ENCODE data around the gene BICDL1. TPM values are rescaled to one million over a fixed set of nuclear protein-coding genes. Genes with fewer than 3 reads are reported as not detected.

The BICDL1 gene
- total and polyA plus RNA-seq, 2 of the 4 experiments (the other 2 are of a cell fraction): not detected

DNA sequence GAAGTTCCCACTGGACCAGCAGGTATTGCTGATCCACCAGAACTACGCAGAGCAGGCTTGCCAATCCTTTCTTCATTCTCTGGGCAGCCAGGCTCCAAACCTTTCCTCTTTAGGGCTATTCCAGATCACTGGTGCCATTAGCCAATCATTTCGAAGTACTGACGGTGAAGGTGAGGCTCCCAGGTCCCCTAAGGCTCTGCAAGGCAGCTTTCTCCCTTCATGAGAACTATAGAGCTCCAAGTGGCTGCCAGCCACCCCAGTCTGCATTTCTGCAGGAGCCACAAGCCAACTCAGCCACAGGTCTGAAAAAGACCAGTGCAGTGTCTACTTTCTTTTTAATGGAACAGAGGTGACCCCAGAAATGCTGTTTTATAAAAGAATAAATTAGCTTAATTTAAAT lies 78.9 kb downstream of the BICDL1 start:
- Histone ChIP-seq H3K4me3 (ENCODE audit: insufficient read depth, low read depth, low read length) (no peak overlapping the region), H3K18ac (ENCODE audit: low read depth, low read length) (no peak overlapping the region), H3K9me3 (ENCODE audit: control insufficient read depth, insufficient read depth, low read length) (no peaks in the 10 kb centered on the region), H3K14ac (replicated peaks; ENCODE audit: low read depth, low read length) (no peak overlapping the region), H3K4me1 (ENCODE audit: control insufficient read depth, insufficient read depth, low read length) (no peaks in the 10 kb centered on the region), H3K9ac (ENCODE audit: low read depth, low read length) (no peak overlapping the region), H2BK20ac (ENCODE audit: low read depth, low read length) (no peak overlapping the region), H3K4ac (ENCODE audit: low read depth, low read length) (no peak overlapping the region), H3K4me2 (ENCODE audit: low read depth, low read length) (no peak overlapping the region), H3K36me3 (ENCODE audit: control insufficient read depth, insufficient read depth, low read length) (no peaks in the 10 kb centered on the region), H2BK120ac (ENCODE audit: low read depth, low read length) (no peak overlapping the region), H3K27ac (ENCODE audit: insufficient read depth, low read length) (no peak overlapping the region), H3K23ac (ENCODE audit: low read depth, low read length) (no peak overlapping the region), H4K5ac (ENCODE audit: low read depth, low read length) (no peak overlapping the region), H3K9me1 (ENCODE audit: insufficient read depth, low read length) (no peaks in the 10 kb centered on the region), H2AK9ac (replicated peaks; ENCODE audit: low read depth, low read length, poor library complexity) (no peak overlapping the region), H2BK15ac (ENCODE audit: low read depth, low read length) (no peak overlapping the region), H2AFZ (replicated peaks; ENCODE audit: low read length, poor library complexity) (no peak overlapping the region), H4K20me1 (ENCODE audit: insufficient read depth, low read length) (no peaks in the 10 kb centered on the region), H4K91ac (ENCODE audit: insufficient read depth, low read depth, low read length) (no peak overlapping the region), H3K56ac (ENCODE audit: extremely low read depth, insufficient read depth, low read length) (no peak overlapping the region), H3K79me1 (ENCODE audit: low read depth in 1 of 2, low read length in 2 of 2) (no peaks in the 10 kb centered on the region), H4K8ac (ENCODE audit: low read depth in 2 of 2, low read length in 2 of 2) (no peak overlapping the region), H2BK5ac (ENCODE audit: low read depth, low read length, poor library complexity, severe bottlenecking) (no peak overlapping the region), H3K27me3 (ENCODE audit: control insufficient read depth, insufficient read depth, low read length) (peaks cover 37% of the 10 kb centered on the region), H2AK5ac (ENCODE audit: low read depth, low read length) (no peak overlapping the region)
- dilution Hi-C loops (cut with HindIII; ENCODE audit: low sequenced_read_pairs, unreplicated experiment) (no loop called here), intact Hi-C loops (cut with micrococcal nuclease) (no loop called here), in situ Hi-C loops (cut with MboI; ENCODE audit: low sequenced_read_pairs) (no loop called here)
- no peak for ATAC-seq (ENCODE audit: low read depth)
- 43% methylated on average over 1 of the region's 3 CpGs; no CpG with 5 or more reads in 1 of the 2 experiments for WGBS, 2 experiments (ENCODE audit: extremely low coverage in 2 of 2, insufficient read length in 1 of 2)
- no peak for DNase-seq
- BruUV-seq (replicated peaks): no TSS peak
- ChIA-PET POLR2A (ENCODE audit: unreplicated experiment) (no interaction called here), CTCF (no interaction called here)
- no peak for TF ChIP-seq RAD21 (IDR thresholded peaks at IDR 0.05; ENCODE audit: low read length)
- TF ChIP-seq MAFK (IDR thresholded peaks at IDR 0.05; ENCODE audit: low read depth, low read length): no peak
- TF ChIP-seq CEBPB (IDR thresholded peaks at IDR 0.05; ENCODE audit: low read depth, low read length): no peak
- TF ChIP-seq POLR2A (IDR thresholded peaks at IDR 0.05; ENCODE audit: low read depth, low read length): no peak
- no peak for TF ChIP-seq SMC3 (IDR thresholded peaks at IDR 0.05; ENCODE audit: low read depth, low read length)
- TF ChIP-seq NFE2L2 (IDR thresholded peaks at IDR 0.05; ENCODE audit: low read depth, low read length): no peak
- no peak for TF ChIP-seq BHLHE40 (IDR thresholded peaks at IDR 0.05; ENCODE audit: low read depth, low read length)
- no peak for TF ChIP-seq RCOR1 (IDR thresholded peaks at IDR 0.05; ENCODE audit: insufficient replicate concordance, low read length)
- no peak for TF ChIP-seq RFX5 (IDR thresholded peaks at IDR 0.05; ENCODE audit: low read depth, low read length)
- TF ChIP-seq USF2 (IDR thresholded peaks at IDR 0.05; ENCODE audit: low read depth, low read length): no peak
- no peak for TF ChIP-seq MXI1 (IDR thresholded peaks at IDR 0.05; ENCODE audit: borderline replicate concordance, low read depth, low read length)
- TF ChIP-seq, protein P1, sequence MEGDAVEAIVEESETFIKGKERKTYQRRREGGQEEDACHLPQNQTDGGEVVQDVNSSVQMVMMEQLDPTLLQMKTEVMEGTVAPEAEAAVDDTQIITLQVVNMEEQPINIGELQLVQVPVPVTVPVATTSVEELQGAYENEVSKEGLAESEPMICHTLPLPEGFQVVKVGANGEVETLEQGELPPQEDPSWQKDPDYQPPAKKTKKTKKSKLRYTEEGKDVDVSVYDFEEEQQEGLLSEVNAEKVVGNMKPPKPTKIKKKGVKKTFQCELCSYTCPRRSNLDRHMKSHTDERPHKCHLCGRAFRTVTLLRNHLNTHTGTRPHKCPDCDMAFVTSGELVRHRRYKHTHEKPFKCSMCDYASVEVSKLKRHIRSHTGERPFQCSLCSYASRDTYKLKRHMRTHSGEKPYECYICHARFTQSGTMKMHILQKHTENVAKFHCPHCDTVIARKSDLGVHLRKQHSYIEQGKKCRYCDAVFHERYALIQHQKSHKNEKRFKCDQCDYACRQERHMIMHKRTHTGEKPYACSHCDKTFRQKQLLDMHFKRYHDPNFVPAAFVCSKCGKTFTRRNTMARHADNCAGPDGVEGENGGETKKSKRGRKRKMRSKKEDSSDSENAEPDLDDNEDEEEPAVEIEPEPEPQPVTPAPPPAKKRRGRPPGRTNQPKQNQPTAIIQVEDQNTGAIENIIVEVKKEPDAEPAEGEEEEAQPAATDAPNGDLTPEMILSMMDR (conservative IDR thresholded peaks at IDR 0.05; ENCODE audit: low read depth, low read length): no peak
- no peak for TF ChIP-seq MAZ (IDR thresholded peaks at IDR 0.05; ENCODE audit: borderline replicate concordance, low read depth, low read length)
- TF ChIP-seq, protein P2, sequence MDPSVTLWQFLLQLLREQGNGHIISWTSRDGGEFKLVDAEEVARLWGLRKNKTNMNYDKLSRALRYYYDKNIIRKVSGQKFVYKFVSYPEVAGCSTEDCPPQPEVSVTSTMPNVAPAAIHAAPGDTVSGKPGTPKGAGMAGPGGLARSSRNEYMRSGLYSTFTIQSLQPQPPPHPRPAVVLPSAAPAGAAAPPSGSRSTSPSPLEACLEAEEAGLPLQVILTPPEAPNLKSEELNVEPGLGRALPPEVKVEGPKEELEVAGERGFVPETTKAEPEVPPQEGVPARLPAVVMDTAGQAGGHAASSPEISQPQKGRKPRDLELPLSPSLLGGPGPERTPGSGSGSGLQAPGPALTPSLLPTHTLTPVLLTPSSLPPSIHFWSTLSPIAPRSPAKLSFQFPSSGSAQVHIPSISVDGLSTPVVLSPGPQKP (IDR thresholded peaks at IDR 0.05; ENCODE audit: borderline replicate concordance, low read depth, low read length): no peak
- TF ChIP-seq FOS (IDR thresholded peaks at IDR 0.05; ENCODE audit: low read depth, low read length): no peak
- no peak for TF ChIP-seq CHD1 (IDR thresholded peaks at IDR 0.05; ENCODE audit: low read depth, low read length)

Measured in IMR-90 (cell line).